GM18870 (cell line): ENCODE data around the gene FXYD4.

Experiments used
- ATAC-seq: cut with Tn5 transposase; IDR thresholded peaks from one replicate; pipeline ENCODE4 v1.9.1; 2021; ENCODE audit warnings: moderate library complexity; ENCODE audit not compliant: unreplicated experiment

Gene FXYD4

DNA sequence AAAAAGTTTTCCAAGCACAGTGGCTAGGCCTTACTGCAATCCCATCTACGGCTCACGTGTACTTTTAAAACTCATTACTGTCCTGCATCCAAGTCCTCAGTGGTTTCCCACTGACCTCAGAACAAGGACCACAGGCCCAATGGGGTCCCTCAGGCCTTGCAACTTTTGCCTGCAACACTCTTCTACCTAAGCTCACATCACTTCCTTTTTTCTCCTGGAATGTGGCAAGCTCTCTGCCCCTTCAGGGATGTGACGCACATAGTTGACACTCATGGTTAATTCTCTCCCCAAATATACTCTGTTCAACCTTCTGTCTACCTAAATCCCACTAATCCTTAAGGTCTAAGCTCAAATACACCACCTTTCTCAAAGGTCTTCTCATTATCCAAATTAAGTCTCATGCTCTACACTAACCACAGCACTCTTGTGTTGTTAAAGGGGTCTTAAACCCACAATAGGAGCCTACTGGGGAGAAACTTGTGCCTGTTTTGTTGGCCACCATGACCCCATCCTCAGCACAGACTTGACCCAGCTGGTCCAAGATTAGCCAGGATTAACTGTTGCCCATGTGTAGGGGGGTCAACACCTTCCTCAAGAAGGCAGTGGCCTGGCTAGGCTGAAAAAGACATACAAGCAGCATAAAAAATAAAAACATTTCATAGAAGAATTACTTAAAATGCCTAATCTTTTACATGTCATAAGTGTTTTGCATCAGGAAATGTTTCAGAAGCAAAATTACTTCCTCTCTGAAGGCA is 22.3 kb downstream of the FXYD4 start:
- ATAC-seq = no peak

DNA sequence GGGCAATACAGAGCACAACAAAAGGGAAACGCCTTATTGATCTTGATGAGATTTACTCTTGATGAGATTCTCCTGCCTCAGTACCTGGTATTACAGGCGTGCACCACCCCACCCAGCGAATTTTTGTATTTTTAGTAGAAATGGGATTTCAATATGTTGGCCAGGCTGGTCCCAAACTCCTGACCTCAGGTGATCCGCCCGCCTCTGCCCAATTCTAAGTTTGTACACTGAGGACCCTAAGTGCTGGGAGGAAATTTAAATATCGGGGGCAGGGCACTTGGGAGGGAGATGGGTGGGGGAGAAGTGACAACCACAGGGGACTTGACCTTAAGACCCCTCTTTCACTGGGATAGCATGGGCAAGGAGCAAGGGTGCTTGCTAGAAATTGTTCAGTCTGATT is 23.4 kb downstream of the FXYD4 start:
- ATAC-seq = no peak

DNA sequence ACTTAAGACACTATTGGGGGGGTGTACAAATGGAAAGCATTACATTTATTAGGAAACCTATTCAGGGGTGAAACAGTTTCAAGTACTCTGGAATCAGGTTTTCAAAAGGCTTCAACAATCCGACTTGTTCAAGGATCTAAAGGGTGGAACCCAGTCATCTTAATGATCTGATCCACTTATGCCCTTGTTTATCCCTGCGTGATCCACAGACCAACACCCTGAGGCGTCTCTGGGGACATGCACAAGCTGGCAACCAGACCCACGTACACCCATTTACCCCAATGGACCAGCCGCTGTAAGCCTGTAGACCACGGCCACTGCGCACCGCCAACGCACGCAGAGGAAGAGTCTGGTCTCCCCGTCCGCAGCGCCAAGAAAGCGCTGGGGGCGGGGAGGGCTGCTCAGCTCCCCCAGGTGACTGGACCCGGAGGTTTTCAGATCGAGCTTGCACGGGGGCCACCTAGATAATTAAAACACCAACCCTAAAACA is 24.2 kb downstream of the FXYD4 start:
- no peak for ATAC-seq

DNA sequence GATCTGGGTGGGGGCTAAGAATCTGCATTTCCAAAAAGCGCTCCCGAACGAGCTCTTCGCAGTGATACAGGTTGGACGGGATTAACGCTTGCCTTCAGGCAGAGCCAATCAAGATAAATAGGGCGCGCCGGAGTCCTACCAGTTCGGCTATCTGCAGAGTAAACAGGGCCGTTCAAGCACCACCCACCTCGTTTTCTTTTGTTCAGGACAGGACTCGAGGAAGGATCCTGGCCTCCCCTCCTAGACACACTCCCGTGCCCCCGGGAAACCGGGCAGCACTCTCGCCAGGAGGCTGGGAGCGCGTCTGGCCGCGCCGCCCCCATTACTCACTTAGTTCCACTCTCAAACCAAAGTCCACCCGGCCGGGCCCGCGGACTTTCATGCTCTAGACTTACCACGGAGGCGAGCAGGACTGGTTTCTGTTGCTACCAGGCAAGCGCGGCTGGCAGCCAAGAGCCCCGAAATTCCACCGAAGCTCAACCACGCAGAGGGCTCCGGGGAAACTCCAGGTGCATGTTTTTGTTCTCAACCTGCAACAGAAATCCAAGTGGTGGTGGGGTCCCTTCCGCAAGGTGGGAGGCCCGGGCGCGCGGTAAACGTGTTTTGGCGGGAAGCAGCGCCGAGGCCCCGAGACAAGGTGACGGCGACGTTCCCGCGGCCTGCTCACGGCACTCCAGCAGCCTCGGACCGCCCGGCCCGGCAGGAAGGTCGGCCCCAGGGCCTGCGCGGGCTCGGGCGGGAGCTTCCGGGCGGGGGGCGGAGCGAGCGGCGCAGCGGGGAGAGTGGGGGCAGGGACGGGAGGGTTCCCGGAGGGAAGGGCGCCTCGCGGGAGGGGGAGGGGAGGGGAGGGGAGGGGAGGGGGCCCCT is 24.9 kb downstream of the FXYD4 start:
- no peak for ATAC-seq

DNA sequence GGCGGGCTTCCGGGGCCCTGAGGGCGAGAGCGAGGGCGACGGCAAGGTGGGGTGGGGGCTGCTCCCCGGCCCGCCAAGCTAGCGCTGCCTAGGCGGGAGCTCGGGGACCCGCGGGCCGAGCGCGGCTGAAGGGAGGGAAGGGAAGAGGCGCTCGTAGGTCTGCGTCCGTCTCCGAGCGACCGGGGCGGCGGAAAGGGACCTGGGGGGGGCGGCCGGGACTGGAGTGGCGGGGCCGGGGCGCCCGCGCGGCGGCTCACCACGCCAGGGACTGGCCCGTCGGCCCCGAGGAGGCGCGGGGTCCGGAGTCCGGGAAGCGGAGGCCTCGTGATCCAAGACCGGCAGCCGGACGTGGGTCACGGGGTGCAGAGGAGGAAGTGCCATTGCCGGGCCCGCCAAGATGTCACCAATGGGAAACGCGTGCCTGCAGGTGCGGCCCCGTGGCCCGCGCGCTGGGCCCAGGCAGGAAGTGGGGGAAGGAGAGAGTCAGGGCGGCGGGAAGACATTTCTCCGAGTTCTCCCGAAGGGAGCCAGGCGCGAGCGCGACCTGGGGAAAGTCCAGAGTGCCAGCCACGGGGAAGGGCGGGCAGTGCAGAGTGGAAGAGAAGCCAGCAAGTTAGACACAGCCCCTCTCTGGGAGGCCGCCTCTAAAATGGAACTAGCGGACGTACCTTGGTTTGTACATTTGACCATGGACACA is 25.6 kb downstream of the FXYD4 start:
- peak; percentile 80 for ATAC-seq

DNA sequence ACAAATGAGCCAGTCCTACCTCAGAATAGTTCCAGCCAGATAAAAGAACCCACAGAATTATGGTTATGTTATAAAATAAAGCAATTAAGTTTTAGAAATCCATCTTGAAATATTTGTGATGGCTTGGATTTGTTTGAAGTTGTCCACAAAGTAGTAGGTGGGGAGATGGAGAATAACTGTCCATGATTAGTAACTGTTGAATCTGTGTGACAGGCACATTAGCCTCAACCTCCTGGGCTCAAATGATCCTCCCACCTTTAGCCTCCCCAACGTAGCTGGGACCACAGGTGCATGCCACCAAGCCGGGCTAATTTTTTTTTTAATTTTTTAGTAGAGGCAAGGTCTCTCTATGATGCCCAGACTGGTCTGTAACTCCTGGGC is 27.5 kb downstream of the FXYD4 start:
- ATAC-seq = no peak

DNA sequence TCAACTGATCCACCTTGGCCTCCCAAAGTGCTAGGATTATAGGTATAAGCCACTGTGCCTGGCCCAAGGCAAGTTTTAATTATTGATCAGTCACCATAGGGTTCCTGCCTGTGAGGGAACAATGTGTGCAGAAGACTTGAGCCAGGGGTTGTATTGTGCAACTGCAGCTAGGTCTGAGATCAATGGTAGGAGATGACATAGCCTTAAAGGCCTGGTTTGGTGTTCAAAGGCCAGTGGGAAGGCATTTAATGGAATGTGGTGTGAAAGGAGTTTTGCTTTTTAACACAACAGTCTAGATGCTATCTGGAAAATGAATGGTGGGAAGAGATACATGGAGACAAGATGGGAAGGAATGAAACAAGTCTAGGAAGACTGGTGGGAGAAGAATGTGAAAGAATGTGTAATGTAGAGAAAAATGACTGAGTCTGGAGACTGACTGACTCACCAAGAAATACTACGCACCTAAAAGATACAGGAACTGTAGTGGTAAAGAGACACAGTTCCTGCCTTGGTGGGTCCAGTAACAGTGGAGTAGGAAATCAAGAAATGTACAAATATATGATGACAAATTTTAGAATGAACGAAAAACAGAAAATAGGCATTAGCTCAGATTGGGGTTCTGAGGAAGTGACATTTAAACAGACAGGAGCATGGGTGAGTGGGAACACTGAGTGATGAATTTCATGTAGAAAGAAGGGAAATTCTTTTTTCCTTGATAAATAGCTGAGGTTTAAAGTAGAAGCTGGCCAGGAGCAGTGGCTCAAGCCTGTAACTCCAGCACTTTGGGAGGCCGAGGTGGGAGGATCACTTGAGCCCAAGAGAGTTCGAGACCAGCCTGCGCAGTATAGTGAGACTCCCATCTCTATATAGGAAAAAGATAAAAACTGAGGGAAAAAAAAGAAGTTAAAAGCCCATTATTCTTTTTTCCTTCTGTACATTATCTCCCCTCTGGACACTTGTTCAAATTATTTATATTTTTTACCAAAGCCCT is 28.2 kb downstream of the FXYD4 start:
- ATAC-seq = no peak

DNA sequence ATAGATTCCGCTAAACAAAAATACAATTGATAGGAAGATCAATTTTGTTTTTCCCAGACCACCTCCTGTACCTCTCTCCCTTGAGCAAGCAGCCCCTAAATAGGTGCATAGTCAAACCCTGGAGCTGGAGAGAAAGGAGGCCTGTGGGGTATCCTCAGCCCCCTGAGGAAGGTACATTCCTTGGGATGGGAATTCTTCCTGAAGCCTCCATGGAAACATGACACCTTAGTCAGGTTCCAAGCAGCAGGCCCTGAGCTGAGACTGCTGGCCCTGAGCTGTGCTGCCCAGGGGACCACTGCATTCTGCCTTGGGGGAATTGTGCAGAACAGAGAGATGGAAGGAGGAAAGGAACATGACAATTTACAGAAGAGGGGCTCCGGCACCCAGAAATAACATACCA is 30.2 kb downstream of the FXYD4 start:
- ATAC-seq = no peak

DNA sequence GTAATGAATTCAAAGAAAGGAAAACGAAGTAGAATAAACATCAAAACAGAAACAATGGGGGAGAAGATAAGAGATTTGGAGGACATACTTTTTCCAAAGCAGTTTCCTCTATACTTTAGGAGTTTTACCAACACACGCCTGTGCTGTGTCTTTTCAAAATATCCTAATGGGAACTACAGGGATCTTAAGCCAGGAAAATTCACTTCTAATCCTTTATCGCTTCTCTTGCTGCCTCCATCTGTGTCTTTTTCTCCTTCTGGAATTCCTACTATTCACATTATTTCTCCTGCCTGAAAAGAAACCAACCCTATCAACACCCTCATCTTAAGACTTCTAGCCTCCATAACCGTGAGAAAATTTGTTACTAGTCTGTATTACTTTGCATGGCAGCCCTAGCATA is 30.7 kb downstream of the FXYD4 start:
- ATAC-seq = no peak

DNA sequence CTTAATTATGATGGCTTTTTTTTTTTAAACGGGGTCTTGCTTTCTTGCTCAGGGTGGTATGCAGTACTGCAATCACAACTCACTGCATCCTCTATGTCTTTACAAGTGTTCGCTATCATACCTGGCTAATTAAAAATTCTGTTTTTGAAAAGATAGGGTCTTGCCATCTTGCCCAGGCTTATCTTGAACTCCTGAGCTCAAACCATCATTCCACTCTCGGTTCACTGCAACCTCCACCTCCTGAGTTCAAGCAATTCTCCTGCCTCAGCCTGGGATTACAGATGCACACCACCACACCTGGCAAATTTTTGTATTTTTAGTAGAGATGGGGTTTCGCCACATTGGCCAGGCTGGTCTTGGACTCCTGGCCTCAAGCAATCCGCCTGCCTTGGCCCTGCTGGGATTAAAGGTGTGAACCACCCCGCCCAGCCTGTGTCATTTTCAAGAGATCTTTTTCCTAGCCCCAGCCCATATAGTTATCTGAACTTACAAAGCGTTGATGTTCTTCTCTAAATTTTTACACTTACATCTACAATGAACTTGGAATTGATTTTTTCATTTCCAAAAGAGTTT is 31.5 kb downstream of the FXYD4 start:
- no peak for ATAC-seq

DNA sequence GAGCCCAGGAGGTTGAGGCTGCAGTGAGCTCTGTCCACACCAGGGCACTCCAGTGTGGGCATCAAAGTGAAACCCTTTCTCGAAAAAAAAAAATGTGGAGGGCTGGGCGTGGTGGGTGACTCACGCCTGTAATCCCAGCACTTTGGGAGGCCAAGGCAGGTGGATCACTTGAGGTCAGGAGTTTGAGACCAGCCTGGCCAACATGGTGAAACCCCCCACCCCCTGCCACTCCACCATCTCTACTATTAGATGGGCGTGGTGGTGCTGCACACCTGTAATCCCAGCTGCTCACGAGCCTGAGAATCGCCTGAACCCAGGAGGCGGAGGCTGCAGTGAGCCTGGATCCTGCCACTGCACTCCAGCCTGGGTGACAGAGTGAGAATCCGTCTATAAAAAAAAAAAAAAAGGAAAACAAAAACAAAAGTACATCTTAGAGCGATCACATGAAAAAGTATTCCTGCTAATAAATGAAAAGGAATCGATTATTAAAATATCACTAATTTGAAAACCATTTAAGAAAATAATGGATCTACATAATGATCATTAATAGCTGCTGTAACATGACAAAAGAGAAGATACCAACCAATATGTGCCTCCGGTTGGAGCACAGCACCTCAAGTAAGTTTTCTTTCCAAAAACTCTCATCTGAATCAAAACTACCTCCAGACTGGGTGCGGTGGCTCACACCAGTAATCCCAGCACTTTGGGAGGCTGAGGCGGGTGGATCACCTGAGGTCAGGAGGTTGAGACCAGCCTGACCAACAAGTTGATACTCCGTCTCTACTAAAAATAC is 32.7 kb downstream of the FXYD4 start:
- ATAC-seq = no peak

DNA sequence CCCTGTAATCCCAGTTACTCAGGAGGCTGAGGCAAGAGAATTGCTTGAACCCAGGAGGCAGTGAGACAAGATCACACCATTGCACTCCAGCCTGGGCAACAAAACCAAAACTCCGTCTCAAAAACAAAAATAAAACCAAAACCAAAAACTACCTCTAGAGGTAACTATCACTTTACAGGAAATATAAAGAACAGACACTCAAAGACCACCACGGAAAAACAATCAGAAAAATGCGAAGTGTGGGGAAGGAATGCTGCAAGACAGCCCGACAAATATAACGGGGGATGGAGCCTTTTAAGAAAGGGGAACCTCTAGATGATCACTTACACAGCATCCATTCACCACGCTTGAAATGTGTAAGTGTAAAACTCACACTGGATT is 33.3 kb downstream of the FXYD4 start:
- peak; percentile 24 for ATAC-seq

DNA sequence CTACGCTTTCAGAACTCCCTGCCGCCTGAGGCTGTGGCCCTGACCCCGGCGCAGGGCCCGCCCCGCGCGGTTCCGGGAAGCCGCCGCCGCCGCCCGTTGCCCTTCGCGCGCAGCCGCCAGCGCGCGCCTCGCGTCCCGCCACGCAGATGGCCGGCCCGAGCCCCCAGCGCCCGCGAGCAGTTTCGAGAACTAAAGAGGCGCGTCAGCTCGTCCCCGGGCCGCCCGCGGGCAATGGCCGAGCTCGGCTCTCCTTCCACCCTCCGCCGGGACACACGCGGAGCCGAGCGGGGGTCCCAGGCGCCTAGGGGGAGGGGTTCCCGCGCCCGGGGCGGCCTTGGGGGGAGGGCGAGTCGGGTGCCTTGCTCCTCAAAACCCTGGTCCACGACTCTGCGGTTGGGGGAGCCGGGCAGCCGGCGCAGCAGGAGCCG is 35.7 kb downstream of the FXYD4 start:
- ATAC-seq = no peak

DNA sequence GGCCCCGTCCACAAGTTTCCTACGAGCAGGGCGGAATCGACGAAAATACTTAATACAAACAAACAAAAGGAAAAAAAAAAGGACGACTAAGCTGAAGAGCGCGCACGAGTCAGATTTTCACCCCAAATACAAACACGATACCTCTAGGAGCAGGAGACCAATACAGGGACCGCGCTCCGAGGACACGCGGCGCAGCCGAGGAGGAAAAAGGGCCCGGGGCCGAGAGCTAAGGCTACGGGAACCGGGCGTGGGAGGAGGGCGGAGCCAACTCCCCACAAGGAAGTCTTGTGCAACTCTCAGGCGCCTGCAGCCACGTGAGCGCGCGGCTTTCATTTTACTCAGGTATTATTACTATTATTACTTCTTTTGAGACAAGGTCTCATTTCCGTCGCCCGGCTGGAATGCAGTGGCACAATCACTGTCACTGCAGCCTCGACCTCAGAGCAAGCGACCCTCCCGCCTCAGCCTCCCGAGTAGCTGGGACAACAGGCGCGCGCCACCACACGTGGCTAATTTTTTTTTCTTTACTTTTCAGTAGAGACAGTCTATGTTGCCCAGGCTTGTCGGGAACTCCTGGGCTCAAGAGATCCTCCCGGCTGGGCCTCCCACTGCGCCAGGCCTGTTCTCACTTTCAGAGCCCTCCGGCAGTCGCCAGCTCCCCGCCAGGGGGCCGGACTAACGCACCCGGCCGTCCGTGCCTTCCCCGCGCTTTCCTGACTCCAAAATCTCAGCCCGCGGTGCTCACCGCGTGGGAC is 36.3 kb downstream of the FXYD4 start:
- ATAC-seq = peak; percentile 46

DNA sequence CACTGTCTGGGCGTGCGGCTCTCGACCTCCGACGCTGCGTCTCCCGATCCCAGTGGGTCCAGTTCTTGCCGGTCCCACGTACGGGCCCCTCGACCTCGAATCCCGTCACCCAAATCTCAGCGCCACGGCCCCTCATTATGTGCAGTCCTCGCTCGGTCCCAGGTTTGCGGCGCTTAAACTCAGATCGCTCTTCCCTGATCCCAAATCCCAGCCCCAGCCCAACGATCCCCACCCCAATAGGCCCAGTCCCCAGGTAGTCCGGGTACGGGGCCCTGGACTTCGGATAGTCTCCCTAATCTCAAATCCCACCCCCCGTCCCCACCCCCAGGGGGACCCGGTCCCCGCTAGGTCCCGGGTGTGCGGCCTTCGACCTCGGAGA is 36.9 kb downstream of the FXYD4 start:
- ATAC-seq = no peak

DNA sequence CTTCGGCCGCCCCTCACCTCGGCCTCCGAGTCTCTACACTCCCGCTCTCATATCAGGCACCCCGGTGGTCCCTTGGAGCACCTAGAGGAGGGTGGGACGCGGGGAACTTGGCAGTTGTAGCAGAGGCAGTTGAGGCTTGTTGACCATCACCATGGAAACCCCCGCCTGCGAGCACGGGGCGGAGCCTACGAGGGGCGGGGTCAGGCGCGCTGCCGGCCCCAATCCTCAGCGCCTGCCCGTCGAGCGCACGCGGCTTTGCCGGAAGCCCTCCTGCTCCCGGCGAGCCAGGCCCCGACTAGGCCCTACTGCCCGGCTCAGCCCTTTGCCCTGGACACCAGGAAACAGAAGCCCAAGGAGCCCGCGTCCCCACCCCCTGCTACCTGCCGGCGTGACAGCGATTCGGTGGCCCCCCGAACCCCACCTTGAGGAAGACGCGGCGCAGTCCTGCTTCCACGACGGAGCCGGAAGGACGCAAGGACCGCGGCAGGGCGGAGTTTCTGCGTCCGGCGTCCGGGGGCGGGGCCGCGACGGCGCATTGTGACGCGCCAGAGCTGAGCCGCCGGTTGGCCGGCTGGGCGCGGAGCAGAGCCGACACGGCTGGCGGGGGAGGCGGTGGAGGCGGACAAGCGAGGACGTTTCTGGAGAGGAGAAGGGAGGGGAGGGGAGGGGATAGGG is 37.4 kb downstream of the FXYD4 start, which contains the start of gene HNRNPF:
TSS of gene HNRNPF (minus strand) at position 477 of the 675 bp plus-strand sequence. CDS start 21,302 bp downstream, outside the sequence.
- peak; percentile 48 for ATAC-seq

DNA sequence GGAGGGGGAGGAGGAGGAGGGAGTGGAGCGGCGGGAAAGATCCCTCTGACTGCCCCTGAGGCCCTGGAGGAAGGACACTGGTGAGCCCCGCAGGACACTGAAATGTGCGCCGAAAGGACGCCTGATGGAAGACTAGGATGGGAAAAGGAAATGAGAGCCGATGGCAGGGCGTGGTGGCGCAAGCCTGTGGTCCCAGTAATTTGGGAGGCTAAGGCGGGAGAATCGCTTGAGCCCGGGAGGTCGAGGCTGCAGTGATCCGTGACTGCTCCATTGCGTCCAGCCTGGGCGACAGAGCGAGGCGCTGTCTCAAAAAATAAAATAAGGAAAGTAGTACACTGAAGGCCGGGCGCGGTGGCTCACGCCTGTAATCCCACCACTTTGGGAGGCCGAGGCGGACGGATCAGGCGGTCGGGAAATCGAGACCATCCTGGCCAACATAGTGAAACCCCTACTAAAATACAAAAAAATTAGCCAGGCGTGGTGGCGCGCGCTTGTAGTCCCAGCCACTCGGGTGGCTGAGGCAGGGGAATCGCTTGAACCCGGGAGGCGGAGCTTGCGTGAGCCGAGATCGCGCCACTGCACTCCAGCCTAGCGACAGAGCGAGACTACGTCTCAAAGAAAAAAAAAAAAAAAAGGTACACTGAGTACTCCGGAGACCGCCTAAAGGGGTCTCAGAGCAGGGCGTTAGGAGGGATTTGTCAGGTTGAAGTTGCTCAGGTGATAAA is 38.1 kb downstream of the FXYD4 start:
- ATAC-seq = no peak
